IPS-NIHi7 (cell line): ENCODE results near the gene NCAPH2.
"Not testable (repeated sequence)": the region's sequence is repeated elsewhere in the genome, so short reads cannot be mapped to it uniquely, and the experiment has no call there.

Experiments used
- DNase-seq: peaks from one replicate; pipeline ENCODE4 v3.0.0; 2012; ENCODE audit warnings: mixed read lengths; ENCODE audit errors: extremely low spot score

Gene NCAPH2

GRCh38 chr22:50530877-50531545 lies 23.0 kb downstream of the NCAPH2 start:
- DNase-seq: peak; percentile 76

GRCh38 chr22:50531546-50531961 lies 23.5 kb downstream of the NCAPH2 start:
- no peak for DNase-seq

DNA sequence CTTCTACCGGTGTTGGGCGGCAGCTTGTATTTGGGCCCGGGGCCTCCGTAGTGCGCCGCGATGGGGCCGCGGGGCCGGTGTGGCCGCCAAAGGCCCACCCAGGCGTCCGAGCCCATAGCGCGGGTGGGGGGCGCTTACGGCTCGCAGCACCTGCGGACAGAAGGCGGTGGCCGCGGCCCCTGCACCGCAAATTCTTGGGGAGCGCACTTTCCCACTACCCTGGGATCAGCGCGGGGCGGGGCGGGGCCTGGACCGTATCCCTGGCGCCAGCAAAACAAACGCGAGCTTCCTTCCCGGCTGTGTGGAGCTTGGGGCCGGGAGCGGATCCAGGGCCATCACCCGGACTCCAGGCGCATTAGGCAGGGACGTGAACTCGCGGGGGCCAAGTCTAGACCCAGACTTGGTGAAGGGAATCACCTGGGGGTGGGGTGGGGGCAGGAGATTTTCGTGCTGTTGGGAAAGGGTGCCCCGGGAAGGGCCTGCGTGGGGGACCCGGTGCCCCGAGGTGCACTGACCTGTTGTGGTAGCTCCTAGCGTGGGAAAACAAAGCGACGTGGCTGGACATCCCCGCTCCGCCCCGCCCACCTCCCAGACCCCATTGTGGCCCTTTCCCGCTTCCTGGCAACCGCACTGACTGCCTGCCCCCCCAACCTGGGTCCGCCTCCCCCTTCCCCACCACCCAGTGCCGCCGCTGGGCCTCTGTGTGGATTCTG lies 24.1 kb downstream of the NCAPH2 start:
- DNase-seq: peak; percentile 61

- no peak for DNase-seq
These were observed 25.1 kb downstream of the NCAPH2 start for GRCh38 chr22:50532824-50533796.

GRCh38 chr22:50533856-50534711 lies 26.1 kb downstream of the NCAPH2 start:
- DNase-seq: not testable (repeated sequence)

DNA sequence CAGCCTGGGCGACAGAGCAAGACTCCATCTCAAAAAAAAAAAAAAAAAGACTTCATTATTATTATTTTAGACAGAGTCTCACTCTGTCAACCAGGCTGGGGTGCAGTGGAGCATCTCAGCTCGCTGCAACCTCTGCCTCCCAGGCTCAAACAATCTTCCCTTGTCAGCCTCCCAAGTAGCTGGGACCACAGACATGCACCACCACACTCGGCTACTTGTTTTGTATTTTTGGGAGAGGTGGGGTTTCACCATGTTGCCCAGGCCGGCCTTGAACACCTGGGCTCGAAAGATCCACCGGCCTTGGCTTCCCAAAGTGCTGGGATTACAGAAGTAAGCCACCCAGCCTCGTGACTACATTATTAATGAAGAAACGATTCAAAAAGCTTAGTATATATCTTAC lies 27.1 kb downstream of the NCAPH2 start:
- DNase-seq: no peak

- no peak for DNase-seq
These were observed 28.2 kb downstream of the NCAPH2 start for GRCh38 chr22:50536226-50536625.

DNA sequence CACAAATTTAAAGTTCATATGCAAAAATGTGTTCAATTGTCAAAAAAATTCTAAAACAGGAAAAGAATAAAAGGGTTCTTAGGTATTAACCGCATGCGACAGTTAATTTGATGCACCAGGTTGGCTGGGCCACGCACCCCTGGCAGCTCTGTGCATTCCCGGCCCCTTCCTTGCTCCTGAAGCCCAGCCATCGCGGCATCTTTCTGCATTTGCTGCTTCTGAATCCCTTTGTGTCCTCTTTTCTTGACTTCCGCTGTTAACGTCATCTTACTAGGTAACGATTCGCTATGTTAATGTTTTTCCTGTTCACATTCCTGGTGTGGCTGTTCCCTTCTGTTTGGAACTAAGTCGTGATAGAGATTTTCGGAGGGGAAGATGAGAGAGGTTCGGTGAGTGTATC lies 29.7 kb downstream of the NCAPH2 start:
- no peak for DNase-seq

DNA sequence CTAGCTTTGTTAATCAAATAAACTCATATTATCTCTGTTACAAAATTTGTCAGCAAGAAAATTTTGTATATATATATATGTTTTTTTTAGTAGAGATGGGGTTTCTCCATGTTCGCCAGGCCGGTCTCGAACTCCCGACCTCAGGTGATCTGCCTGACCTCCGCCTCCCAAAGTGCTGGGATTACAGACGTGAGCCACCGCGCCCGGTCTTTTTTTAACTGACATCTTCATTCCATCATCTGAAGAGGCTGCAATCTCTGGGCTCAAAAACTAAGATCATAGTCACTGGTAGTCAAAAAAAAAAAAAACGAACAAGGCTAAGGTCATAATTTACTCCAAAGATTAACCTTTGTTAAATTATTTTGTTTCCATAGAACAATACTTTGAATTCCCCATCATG lies 32.4 kb downstream of the NCAPH2 start:
- DNase-seq: no peak

- not testable (repeated sequence) for DNase-seq
These were observed 33.6 kb downstream of the NCAPH2 start for GRCh38 chr22:50541667-50542026.

DNA sequence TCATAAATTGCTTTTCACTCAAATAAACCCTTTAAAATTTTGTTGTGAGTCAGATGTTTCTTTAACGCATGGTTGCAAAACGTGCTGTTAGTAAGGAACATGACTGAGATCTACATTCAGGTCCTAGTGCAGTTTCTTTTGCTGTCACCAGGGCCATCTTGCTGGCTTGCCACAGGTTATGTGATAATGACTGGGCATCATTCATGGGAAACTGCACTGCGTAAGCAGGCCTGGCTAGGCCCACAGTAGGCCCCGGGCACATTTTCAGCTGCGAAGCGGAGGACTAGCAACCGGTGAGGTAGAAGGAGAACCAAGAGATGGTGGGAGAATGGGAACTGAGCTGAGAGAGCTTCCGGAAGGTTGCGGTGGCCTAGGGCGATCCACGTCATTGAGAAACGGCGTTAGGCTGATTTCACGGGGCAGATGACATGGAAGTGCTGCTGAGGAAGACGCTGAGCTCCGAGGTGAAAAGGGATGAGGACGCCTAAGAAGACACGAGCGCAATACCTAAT lies 34.4 kb downstream of the NCAPH2 start:
- DNase-seq: no peak

DNA sequence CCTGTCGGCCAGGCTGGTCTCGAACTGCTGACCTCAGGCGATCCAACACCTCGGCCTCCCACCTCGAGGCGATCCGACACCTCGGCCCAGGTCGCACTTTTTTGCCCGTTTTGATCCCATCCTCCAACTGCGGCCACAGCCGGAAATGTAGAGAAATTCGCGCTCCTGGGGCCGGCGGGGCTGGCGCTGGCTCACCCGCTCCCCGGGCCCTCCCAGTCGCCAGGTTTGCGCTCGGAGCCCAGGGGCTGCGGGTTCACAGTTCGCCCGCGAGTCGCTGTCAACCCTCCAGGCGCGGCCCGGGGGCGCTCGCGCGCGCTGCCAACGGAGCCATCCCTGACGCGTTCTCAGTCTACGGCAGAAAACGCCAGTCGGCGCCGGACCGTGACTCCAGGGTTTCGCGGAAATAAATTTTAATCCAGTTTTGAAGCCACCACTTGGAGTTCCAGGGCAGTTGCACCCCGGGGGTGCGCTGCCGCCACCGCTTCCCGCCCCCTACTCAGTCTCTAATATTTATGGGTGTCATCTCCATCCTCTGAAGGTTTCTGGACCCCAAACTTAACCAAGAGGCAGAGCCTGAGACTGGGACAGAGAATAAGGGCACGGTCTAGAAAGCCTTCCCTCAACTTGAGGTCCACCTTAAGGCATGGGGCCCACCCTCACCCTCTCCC lies 36.2 kb downstream of the NCAPH2 start:
- DNase-seq: peak; percentile 97

DNA sequence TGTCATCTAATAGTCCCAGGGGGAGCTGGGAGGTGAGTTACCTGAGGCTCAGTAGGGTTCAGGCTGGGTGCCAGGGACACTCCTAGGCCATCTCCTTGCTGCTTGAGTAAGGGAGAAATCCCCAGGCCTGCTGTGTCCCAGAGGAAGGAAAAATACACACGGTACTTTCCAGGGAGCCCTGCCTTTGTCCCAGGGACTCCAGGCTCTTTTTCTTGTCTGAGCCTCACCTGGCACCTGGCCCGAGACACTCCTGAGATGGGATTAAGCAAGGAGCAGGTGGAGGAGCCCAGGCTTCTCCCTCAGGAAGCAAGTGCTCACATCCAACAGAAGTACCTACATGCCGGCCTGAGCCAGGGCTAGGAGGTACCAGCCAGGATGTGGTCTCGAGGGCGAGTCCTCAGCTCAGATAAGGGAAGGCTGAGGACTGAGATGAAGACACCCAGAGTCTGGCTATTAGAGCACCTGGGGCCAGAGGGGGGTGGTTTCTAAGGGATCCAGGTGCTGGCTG lies 36.8 kb downstream of the NCAPH2 start:
- no peak for DNase-seq

GRCh38 chr22:50545522-50546325 lies 37.7 kb downstream of the NCAPH2 start, which contains the start of gene KLHDC7B:
Gene KLHDC7B, plus strand, starts transcription at chr22:50545899. Its CDS starts 345 bp downstream, at chr22:50546244.
- no peak for DNase-seq

DNA sequence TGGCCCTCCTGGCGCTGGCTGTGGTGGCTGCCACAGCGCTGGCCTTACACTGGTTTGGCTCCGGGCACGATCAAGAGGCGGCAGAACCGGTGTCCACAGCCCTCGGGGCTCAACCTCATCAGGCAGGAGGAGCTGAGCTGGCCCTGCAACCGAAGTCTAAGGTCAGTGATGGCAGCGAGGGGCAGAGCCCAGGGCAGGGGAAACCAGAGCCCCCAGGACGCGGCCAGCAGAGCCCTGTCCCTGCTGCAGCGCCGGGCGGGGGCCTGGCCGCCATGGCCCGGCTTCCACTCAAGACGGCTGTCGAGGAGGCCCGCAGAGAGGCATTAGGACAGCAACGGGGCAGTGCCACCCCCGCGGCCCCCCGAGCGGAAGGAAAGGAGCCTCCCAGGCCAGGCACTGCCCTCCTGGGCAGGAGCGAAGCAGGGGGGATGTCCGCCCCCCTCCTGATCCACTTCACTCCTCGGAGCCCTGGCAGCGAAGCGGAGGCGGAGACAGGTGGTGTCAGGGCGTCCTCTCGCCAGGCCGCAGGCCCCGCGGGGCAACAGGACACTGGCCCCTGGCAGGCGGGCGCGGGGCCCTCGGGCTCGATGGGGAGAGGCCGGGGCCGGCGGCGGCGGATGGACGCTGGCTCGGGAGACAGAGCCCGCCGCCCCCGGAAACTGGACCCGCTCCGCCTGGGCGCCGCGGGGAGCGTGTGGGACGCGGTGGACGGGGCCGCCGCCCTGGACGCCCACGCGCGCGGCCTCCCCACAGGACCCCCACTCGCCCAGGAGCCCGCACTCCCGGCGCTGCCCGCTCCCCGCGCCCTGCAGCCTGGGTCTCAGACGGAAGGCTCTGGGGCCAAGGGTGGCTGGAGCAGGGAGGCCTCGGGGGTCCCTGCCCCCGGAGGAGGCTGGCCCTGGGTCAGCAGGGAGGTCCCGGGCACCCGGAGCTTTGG lies 38.6 kb downstream of the NCAPH2 start:
- DNase-seq: no peak

- DNase-seq: no peak
These were observed 39.4 kb downstream of the NCAPH2 start for GRCh38 chr22:50547263-50547985.

- DNase-seq: no peak
These were observed 40.3 kb downstream of the NCAPH2 start for GRCh38 chr22:50548040-50548920.
